ENCODE data around the gene CPLX1.
"Not testable (repeated sequence)": the region's sequence is repeated elsewhere in the genome, so short reads cannot be mapped to it uniquely, and the experiment has no call there.

Gene CPLX1

GRCh38 chr4:775485-775884 lies 50.4 kb downstream of the CPLX1 start:
- DNase-seq (ENCODE audit: low read depth): peak; percentile 66

- not testable (repeated sequence) for DNase-seq (ENCODE audit: low read depth)
Measured at GRCh38 chr4:774419-775092, 51.4 kb downstream of the CPLX1 start.

- no peak for DNase-seq (ENCODE audit: low read depth)
Measured at GRCh38 chr4:773214-773613, 52.7 kb downstream of the CPLX1 start.

GRCh38 chr4:772776-773175 lies 53.2 kb downstream of the CPLX1 start:
- DNase-seq (ENCODE audit: low read depth): no peak

GRCh38 chr4:772118-772517 lies 53.8 kb downstream of the CPLX1 start:
- DNase-seq (ENCODE audit: low read depth): no peak

- no peak for DNase-seq (ENCODE audit: low read depth)
Measured at GRCh38 chr4:771464-771863, 54.5 kb downstream of the CPLX1 start.

- peak; percentile 65 for DNase-seq (ENCODE audit: low read depth)
Measured at GRCh38 chr4:770022-770421, 55.9 kb downstream of the CPLX1 start.

- no peak for DNase-seq (ENCODE audit: low read depth)
Measured at GRCh38 chr4:769511-769910, 56.4 kb downstream of the CPLX1 start.

GRCh38 chr4:768995-769394 lies 56.9 kb downstream of the CPLX1 start:
- DNase-seq (ENCODE audit: low read depth): no peak

- no peak for DNase-seq (ENCODE audit: low read depth)
Measured at GRCh38 chr4:768076-768475, 57.9 kb downstream of the CPLX1 start.

- no peak for DNase-seq (ENCODE audit: low read depth)
Measured at GRCh38 chr4:766559-767283, 59.2 kb downstream of the CPLX1 start.

GRCh38 chr4:766152-766515 lies 59.8 kb downstream of the CPLX1 start:
- peak; percentile 82 for DNase-seq (ENCODE audit: low read depth)

- no peak for DNase-seq (ENCODE audit: low read depth)
Measured at GRCh38 chr4:764405-765169, 61.3 kb downstream of the CPLX1 start.

GRCh38 chr4:763922-764321 lies 62.0 kb downstream of the CPLX1 start:
- DNase-seq (ENCODE audit: low read depth): no peak

GRCh38 chr4:763191-763810 lies 62.6 kb downstream of the CPLX1 start:
- DNase-seq (ENCODE audit: low read depth): no peak

GRCh38 chr4:762211-763190 lies 63.4 kb downstream of the CPLX1 start:
- peak; percentile 38 for DNase-seq (ENCODE audit: low read depth)

GRCh38 chr4:761739-762138 lies 64.2 kb downstream of the CPLX1 start:
- no peak for DNase-seq (ENCODE audit: low read depth)

- no peak for DNase-seq (ENCODE audit: low read depth)
Measured at GRCh38 chr4:761086-761485, 64.8 kb downstream of the CPLX1 start.

- DNase-seq (ENCODE audit: low read depth): no peak
Measured at GRCh38 chr4:760616-761015, 65.3 kb downstream of the CPLX1 start.

- not testable (repeated sequence) for DNase-seq (ENCODE audit: low read depth)
Measured at GRCh38 chr4:759810-760209, 66.1 kb downstream of the CPLX1 start.

GRCh38 chr4:757111-757510 lies 68.8 kb downstream of the CPLX1 start:
- no peak for DNase-seq (ENCODE audit: low read depth)

All from amniotic epithelial cell (primary cell).